IMR-90 (cell line): Measurements from ENCODE around the gene FBN3. TPM values are rescaled to one million over a fixed set of nuclear protein-coding genes. Genes with fewer than 3 reads are reported as not detected.

ENCODE experiments used
- ATAC-seq: fragments of 200-7000 bp; cut with Tn5 transposase; 2 replicates; pipeline ENCODE4 v1.9.1; 2020; ENCODE audit warnings: low read depth, mild to moderate bottlenecking, moderate library complexity
- BruUV-seq: library from RNA; stranded (reverse); fragments of 400-500 nt; replicated peaks from 2 replicates; lab custom pipeline; 2021; lab: Mats Ljungman, UMichigan
- CTCF ChIA-PET: fragments of 300-600 bp; formaldehyde crosslinking; extraction: SDS; loops from one replicate; lab custom pipeline; 2021; ENCODE audit warnings: antibody characterized with exemption; lab: Yijun Ruan, JAX
- POLR2A ChIA-PET: fragments of 300-600 bp; sonication (Branson Sonifier 250); formaldehyde crosslinking; loops from one replicate; lab custom pipeline; 2022; ENCODE audit warnings: antibody characterized with exemption; ENCODE audit not compliant: unreplicated experiment; lab: Charles Lee
- DNase-seq: peaks from one replicate; pipeline ENCODE4 v3.0.0; 2013
- H2AFZ ChIP-seq: replicated peaks from 2 replicates; pipeline ENCODE3; 2013; ENCODE audit warnings: low read length, mild to moderate bottlenecking; ENCODE audit not compliant: poor library complexity
- H2AK5ac ChIP-seq: 2 replicates; pipeline ENCODE4 v1.6.1; 2013; ENCODE audit warnings: low read depth, low read length, inconsistent platforms
- H2AK9ac ChIP-seq: replicated peaks from 2 replicates; pipeline ENCODE3; 2013; ENCODE audit warnings: mild to moderate bottlenecking, low read depth, low read length, moderate library complexity; ENCODE audit not compliant: poor library complexity
- H2BK120ac ChIP-seq: 2 replicates; pipeline ENCODE4 v1.6.1; 2013; ENCODE audit warnings: low read depth, low read length, inconsistent platforms
- H2BK15ac ChIP-seq: 3 replicates; pipeline ENCODE4 v1.6.1; 2013; ENCODE audit warnings: low read depth, low read length, inconsistent platforms
- H2BK20ac ChIP-seq: 2 replicates; pipeline ENCODE4 v1.6.1; 2013; ENCODE audit warnings: low read depth, mild to moderate bottlenecking, inconsistent platforms, low read length, moderate library complexity
- H2BK5ac ChIP-seq: 2 replicates; pipeline ENCODE4 v1.6.1; 2013; ENCODE audit warnings: mild to moderate bottlenecking, low read depth, low read length, inconsistent platforms; ENCODE audit not compliant: poor library complexity, severe bottlenecking
- H3K14ac ChIP-seq: replicated peaks from 2 replicates; pipeline ENCODE4 v1.6.1; 2013; ENCODE audit warnings: low read depth, low read length, inconsistent platforms
- H3K18ac ChIP-seq: 2 replicates; pipeline ENCODE4 v1.6.1; 2013; ENCODE audit warnings: low read depth, low read length, control low read depth
- H3K23ac ChIP-seq: 2 replicates; pipeline ENCODE4 v1.6.1; 2013; ENCODE audit warnings: low read depth, low read length, inconsistent platforms
- H3K27ac ChIP-seq: 2 replicates; pipeline ENCODE4 v1.5.1; 2013; ENCODE audit warnings: mild to moderate bottlenecking, control low read depth, low read length; ENCODE audit not compliant: insufficient read depth
- H3K27me3 ChIP-seq: 2 replicates; pipeline ENCODE4 v1.6.1; 2013; ENCODE audit warnings: low read length; ENCODE audit not compliant: control insufficient read depth, insufficient read depth
- H3K36me3 ChIP-seq: 2 replicates; pipeline ENCODE4 v1.6.1; 2013; ENCODE audit warnings: low read length, mixed read lengths; ENCODE audit not compliant: control insufficient read depth, insufficient read depth
- H3K4ac ChIP-seq: 2 replicates; pipeline ENCODE4 v1.6.1; 2013; ENCODE audit warnings: low read depth, low read length, inconsistent platforms
- H3K4me1 ChIP-seq: 2 replicates; pipeline ENCODE4 v1.6.1; 2013; ENCODE audit warnings: low read length, mixed read lengths; ENCODE audit not compliant: control insufficient read depth, insufficient read depth
- H3K4me2 ChIP-seq: 2 replicates; pipeline ENCODE4 v1.6.1; 2013; ENCODE audit warnings: low read depth, mild to moderate bottlenecking, control low read depth, low read length, moderate library complexity
- H3K4me3 ChIP-seq: 2 replicates; pipeline ENCODE4 v1.5.1; 2013; ENCODE audit warnings: low read depth, mild to moderate bottlenecking, control low read depth, low read length, moderate library complexity; ENCODE audit not compliant: insufficient read depth
- H3K56ac ChIP-seq: 2 replicates; pipeline ENCODE4 v1.6.1; 2013; ENCODE audit warnings: low read length, inconsistent platforms; ENCODE audit not compliant: insufficient read depth; ENCODE audit errors: extremely low read depth
- H3K79me1 ChIP-seq, 2 experiments: 2 replicates each; pipeline ENCODE4 v1.6.1; 2013; ENCODE audit warnings: low read length in 2 of 2, inconsistent platforms in 1 of 2, low read depth in 1 of 2
- H3K9ac ChIP-seq: 2 replicates; pipeline ENCODE4 v1.6.1; 2013; ENCODE audit warnings: low read depth, low read length, control low read depth
- H3K9me1 ChIP-seq: 2 replicates; pipeline ENCODE4 v1.6.1; 2013; ENCODE audit warnings: low read length, inconsistent platforms; ENCODE audit not compliant: insufficient read depth
- H3K9me3 ChIP-seq: 2 replicates; pipeline ENCODE4 v1.6.1; 2013; ENCODE audit warnings: low read length; ENCODE audit not compliant: control insufficient read depth, insufficient read depth
- H4K20me1 ChIP-seq: 2 replicates; pipeline ENCODE4 v1.6.1; 2013; ENCODE audit warnings: low read length, inconsistent platforms; ENCODE audit not compliant: insufficient read depth
- H4K5ac ChIP-seq: 2 replicates; pipeline ENCODE4 v1.6.1; 2013; ENCODE audit warnings: mild to moderate bottlenecking, low read depth, low read length, control low read depth
- H4K8ac ChIP-seq, 2 experiments: 2 replicates each; pipeline ENCODE4 v1.6.1; 2013; ENCODE audit warnings: low read depth in 2 of 2, low read length in 2 of 2, control low read depth in 1 of 2, inconsistent platforms in 1 of 2
- H4K91ac ChIP-seq: 2 replicates; pipeline ENCODE4 v1.6.1; 2013; ENCODE audit warnings: low read depth, low read length, inconsistent platforms; ENCODE audit not compliant: insufficient read depth
- BHLHE40 ChIP-seq: fragments of 150-350 bp; IDR thresholded peaks from 2 replicates; pipeline ENCODE4 v1.6.1; 2016; ENCODE audit warnings: mild to moderate bottlenecking, low read depth, low read length
- CEBPB ChIP-seq: IDR thresholded peaks from 2 replicates; pipeline ENCODE4 v1.6.1; 2012; ENCODE audit warnings: low read depth, low read length, improper control_type of control experiment
- CHD1 ChIP-seq: IDR thresholded peaks from 2 replicates; pipeline ENCODE4 v1.6.1; 2012; ENCODE audit warnings: low read depth, low read length, improper control_type of control experiment
- FOS ChIP-seq: fragments of 150-350 bp; IDR thresholded peaks from 2 replicates; pipeline ENCODE4 v1.6.1; 2016; ENCODE audit warnings: low read depth, low read length
- MAFK ChIP-seq: IDR thresholded peaks from 2 replicates; pipeline ENCODE4 v1.6.1; 2012; ENCODE audit warnings: low read depth, low read length, improper control_type of control experiment
- MAZ ChIP-seq: IDR thresholded peaks from 2 replicates; pipeline ENCODE4 v1.6.1; 2012; ENCODE audit warnings: low read depth, mild to moderate bottlenecking, low read length, improper control_type of control experiment, moderate library complexity, borderline replicate concordance
- MXI1 ChIP-seq: IDR thresholded peaks from 2 replicates; pipeline ENCODE4 v1.6.1; 2012; ENCODE audit warnings: low read depth, mild to moderate bottlenecking, low read length, moderate library complexity, borderline replicate concordance
- NFE2L2 ChIP-seq: fragments of 150-350 bp; IDR thresholded peaks from 2 replicates; pipeline ENCODE4 v1.6.1; 2016; ENCODE audit warnings: low read depth, mild to moderate bottlenecking, low read length
- POLR2A ChIP-seq: IDR thresholded peaks from 2 replicates; pipeline ENCODE4 v1.6.1; 2012; ENCODE audit warnings: mild to moderate bottlenecking, low read depth, low read length
- RAD21 ChIP-seq: IDR thresholded peaks from 2 replicates; pipeline ENCODE4 v1.6.1; 2012; ENCODE audit warnings: low read length, improper control_type of control experiment
- RCOR1 ChIP-seq: IDR thresholded peaks from 2 replicates; pipeline ENCODE4 v1.6.1; 2012; ENCODE audit warnings: mild to moderate bottlenecking, low read length, improper control_type of control experiment; ENCODE audit not compliant: insufficient replicate concordance
- RFX5 ChIP-seq: IDR thresholded peaks from 2 replicates; pipeline ENCODE4 v1.8.0; 2012; ENCODE audit warnings: low read depth, mild to moderate bottlenecking, low read length, moderate library complexity
- SMC3 ChIP-seq: fragments of 150-350 bp; IDR thresholded peaks from 2 replicates; pipeline ENCODE4 v1.6.1; 2016; ENCODE audit warnings: low read depth, mild to moderate bottlenecking, antibody characterized with exemption, low read length, moderate library complexity
- WGBS, 2 experiments: methylation state at CpG; one replicate each; pipeline versions ENCODE4 v1.1.5 to v1.1.7; 2013; ENCODE audit warnings: missing lambda C conversion rate in 2 of 2; ENCODE audit not compliant: insufficient read length in 1 of 2; ENCODE audit errors: extremely low coverage in 2 of 2; 5-methylcytosine and 5-hydroxymethylcytosine counted together
- dilution Hi-C: fragments of 300-500 bp; cut with HindIII; formaldehyde crosslinking; loops from one replicate; pipeline ENCODE4 v1.14.3; 2018; ENCODE audit warnings: low sequenced_read_pairs; ENCODE audit not compliant: unreplicated experiment
- in situ Hi-C: fragments of 300-500 bp; cut with MboI; formaldehyde crosslinking; loops from 3 replicates; pipeline ENCODE4 v1.14.3; 2019; ENCODE audit warnings: low sequenced_read_pairs, inconsistent platforms, mixed read lengths
- intact Hi-C: fragments of 100-400 bp; cut with micrococcal nuclease; formaldehyde crosslinking; loops from 2 replicates; pipeline ENCODE4 v1.10.0; 2022
- polyA plus RNA-seq, 3 experiments: library from polyadenylated mRNA; depleted of rRNA; stranded (reverse); fragments of >200 nt; gene quantifications; 2 replicates each; pipeline ENCODE4 v1.2.3, GENCODE V29; 2012; ENCODE audit warnings: low replicate concordance in 1 of 3
- total RNA-seq: library from RNA; depleted of rRNA; stranded (reverse); fragments of >200 nt; gene quantifications from 2 replicates; pipeline ENCODE4 v1.2.3, GENCODE V29; 2012
- TF ChIP-seq, protein P1 (sequence below): fragments of 150-350 bp; IDR thresholded peaks from 2 replicates; pipeline ENCODE4 v1.6.1; 2017; ENCODE audit warnings: mild to moderate bottlenecking, antibody characterized with exemption, low read length, low read depth
- TF ChIP-seq, protein P2 (sequence below): conservative IDR thresholded peaks from 2 replicates; pipeline ENCODE4 v1.5.1; 2012; ENCODE audit warnings: mild to moderate bottlenecking, low read depth, low read length, improper control_type of control experiment

Gene FBN3
- total and polyA plus RNA-seq, 2 of the 4 experiments (the other 2 are of a cell fraction) = not detected

DNA sequence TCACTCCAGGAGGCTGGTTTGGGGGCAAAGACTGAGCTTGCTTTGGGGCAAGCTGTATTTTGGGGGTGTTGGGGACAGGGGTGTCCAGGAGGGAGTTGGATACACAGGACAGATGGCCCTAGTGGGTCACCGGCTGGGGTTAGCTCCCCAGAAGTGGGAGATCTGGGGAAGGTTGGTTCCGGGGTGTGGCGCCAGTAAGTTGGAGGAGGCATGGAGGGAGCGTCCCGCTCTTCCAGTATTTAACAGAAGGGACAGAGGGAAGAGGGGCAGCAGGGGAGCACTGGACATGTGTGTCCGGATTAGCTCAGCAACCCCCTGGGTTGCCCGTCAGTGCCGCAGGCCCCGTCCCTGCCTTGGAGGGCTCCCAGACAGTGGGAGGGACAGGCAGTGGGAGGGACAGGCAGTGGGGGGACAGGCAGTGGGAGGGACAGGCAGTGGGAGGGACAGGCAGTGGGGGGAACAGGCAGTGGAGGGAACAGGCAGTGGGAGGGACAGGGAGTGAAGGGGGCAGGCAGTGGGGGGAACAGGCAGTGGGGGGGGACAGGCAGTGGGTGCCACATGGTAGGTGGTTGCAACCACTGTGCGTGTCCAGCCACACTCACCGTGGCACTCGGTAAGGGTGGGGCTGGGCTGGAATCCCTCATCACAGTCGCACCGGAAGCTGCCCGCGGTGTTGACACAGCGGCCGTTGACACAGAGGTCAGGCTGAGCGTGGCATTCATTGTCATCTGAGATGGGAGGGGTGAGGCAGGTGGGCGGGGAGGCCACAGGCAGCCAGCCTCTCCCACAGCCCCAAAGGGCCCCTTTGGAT, 63.6 kb downstream of the FBN3 start:
- Histone ChIP-seq H3K9me3 (peaks cover 3% of the 10 kb centered on the region; the same call in 1 of the 2 replicates), H2BK120ac (no peak overlapping the region), H4K8ac (no peak overlapping the region), H3K4me1 (no peaks in the 10 kb centered on the region), H3K56ac (no peak overlapping the region), H2AFZ (no peak overlapping the region), H2AK9ac (no peak overlapping the region), H3K9me1 (no peaks in the 10 kb centered on the region), H4K5ac (no peak overlapping the region), H3K27me3 (no peaks in the 10 kb centered on the region), H3K14ac (no peak overlapping the region), H3K23ac (no peak overlapping the region), H3K27ac (no peak overlapping the region), H3K4ac (no peak overlapping the region), H4K20me1 (no peaks in the 10 kb centered on the region), H3K18ac (no peak overlapping the region), H3K4me2 (no peak overlapping the region), H2BK5ac (no peak overlapping the region), H2AK5ac (no peak overlapping the region), H3K9ac (no peak overlapping the region), H4K91ac (no peak overlapping the region), H2BK15ac (no peak overlapping the region), H2BK20ac (no peak overlapping the region), H3K79me1 (no peaks in the 10 kb centered on the region), H3K4me3 (no peak overlapping the region), H3K36me3 (no peaks in the 10 kb centered on the region)
- ATAC-seq = no peak
- intact Hi-C loops (no loop called here), dilution Hi-C loops (no loop called here), in situ Hi-C loops (no loop called here)
- BruUV-seq = no TSS peak
- WGBS, 2 experiments = 93% methylated on average over 3 of the region's 20 CpGs; no CpG with 5 or more reads in 1 of the 2 experiments
- ChIA-PET POLR2A (no interaction called here), CTCF (no interaction called here)
- DNase-seq = no peak
- TF ChIP-seq RCOR1 = no peak
- TF ChIP-seq FOS = no peak
- TF ChIP-seq MAFK = no peak
- TF ChIP-seq MAZ = no peak
- no peak for TF ChIP-seq BHLHE40
- TF ChIP-seq CEBPB = no peak
- no peak for TF ChIP-seq CHD1
- TF ChIP-seq, protein P1, sequence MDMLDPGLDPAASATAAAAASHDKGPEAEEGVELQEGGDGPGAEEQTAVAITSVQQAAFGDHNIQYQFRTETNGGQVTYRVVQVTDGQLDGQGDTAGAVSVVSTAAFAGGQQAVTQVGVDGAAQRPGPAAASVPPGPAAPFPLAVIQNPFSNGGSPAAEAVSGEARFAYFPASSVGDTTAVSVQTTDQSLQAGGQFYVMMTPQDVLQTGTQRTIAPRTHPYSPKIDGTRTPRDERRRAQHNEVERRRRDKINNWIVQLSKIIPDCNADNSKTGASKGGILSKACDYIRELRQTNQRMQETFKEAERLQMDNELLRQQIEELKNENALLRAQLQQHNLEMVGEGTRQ = no peak
- no peak for TF ChIP-seq RAD21
- TF ChIP-seq MXI1 = no peak
- TF ChIP-seq NFE2L2 = no peak
- no peak for TF ChIP-seq POLR2A
- TF ChIP-seq, protein P2, sequence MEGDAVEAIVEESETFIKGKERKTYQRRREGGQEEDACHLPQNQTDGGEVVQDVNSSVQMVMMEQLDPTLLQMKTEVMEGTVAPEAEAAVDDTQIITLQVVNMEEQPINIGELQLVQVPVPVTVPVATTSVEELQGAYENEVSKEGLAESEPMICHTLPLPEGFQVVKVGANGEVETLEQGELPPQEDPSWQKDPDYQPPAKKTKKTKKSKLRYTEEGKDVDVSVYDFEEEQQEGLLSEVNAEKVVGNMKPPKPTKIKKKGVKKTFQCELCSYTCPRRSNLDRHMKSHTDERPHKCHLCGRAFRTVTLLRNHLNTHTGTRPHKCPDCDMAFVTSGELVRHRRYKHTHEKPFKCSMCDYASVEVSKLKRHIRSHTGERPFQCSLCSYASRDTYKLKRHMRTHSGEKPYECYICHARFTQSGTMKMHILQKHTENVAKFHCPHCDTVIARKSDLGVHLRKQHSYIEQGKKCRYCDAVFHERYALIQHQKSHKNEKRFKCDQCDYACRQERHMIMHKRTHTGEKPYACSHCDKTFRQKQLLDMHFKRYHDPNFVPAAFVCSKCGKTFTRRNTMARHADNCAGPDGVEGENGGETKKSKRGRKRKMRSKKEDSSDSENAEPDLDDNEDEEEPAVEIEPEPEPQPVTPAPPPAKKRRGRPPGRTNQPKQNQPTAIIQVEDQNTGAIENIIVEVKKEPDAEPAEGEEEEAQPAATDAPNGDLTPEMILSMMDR = no peak
- TF ChIP-seq RFX5 = no peak
- TF ChIP-seq SMC3 = no peak
